GM23248 (cell line): ENCODE measurements around the gene GNRHR.

Source experiments
- EZH2 ChIP-seq: fragments of 200-600 bp; sonication (generic); IDR thresholded peaks from 2 replicates; pipeline ENCODE4 v1.6.1; 2018; ENCODE audit warnings: antibody characterized with exemption, mild to moderate bottlenecking; ENCODE audit not compliant: insufficient read depth, poor library complexity, severe bottlenecking
- EZH2phosphoT487 ChIP-seq: fragments of 200-600 bp; sonication (generic); IDR thresholded peaks from 2 replicates; pipeline ENCODE4 v1.6.1; 2018; ENCODE audit warnings: antibody characterized with exemption, moderate library complexity, mild to moderate bottlenecking, low read depth; ENCODE audit not compliant: insufficient read depth

GRCh38 chr4:67723341-67723740 is 30.8 kb downstream of the GNRHR start:
- TF ChIP-seq EZH2: no peak
- no peak for TF ChIP-seq EZH2phosphoT487
